ENCODE results near the gene B3GLCT. TPM values are rescaled to one million over a fixed set of nuclear protein-coding genes. Genes with fewer than 3 reads are reported as not detected.

The B3GLCT gene
- total and polyA plus RNA-seq, 9 donors = 4.1 to 10.8 (median 7.9) TPM

- Histone ChIP-seq H3K4me1 (ENCODE audit: insufficient read depth) (peaks cover 2% of the 10 kb centered on the region), H3K27me3 (no peaks in the 10 kb centered on the region), H3K9me3 (no peaks in the 10 kb centered on the region), H3K36me3 (no peaks in the 10 kb centered on the region), H3K27ac (no peak overlapping the region), H3K4me3 (no peak overlapping the region)
- intact Hi-C loops (cut with DNase I) = no loop called here
- 73 to 75% (median 75%) methylated on average over 4 of the region's 4 CpGs for WGBS, 3 donors
- no peak for TF ChIP-seq POLR2A (IDR thresholded peaks at IDR 0.05)
- TF ChIP-seq, protein P1, sequence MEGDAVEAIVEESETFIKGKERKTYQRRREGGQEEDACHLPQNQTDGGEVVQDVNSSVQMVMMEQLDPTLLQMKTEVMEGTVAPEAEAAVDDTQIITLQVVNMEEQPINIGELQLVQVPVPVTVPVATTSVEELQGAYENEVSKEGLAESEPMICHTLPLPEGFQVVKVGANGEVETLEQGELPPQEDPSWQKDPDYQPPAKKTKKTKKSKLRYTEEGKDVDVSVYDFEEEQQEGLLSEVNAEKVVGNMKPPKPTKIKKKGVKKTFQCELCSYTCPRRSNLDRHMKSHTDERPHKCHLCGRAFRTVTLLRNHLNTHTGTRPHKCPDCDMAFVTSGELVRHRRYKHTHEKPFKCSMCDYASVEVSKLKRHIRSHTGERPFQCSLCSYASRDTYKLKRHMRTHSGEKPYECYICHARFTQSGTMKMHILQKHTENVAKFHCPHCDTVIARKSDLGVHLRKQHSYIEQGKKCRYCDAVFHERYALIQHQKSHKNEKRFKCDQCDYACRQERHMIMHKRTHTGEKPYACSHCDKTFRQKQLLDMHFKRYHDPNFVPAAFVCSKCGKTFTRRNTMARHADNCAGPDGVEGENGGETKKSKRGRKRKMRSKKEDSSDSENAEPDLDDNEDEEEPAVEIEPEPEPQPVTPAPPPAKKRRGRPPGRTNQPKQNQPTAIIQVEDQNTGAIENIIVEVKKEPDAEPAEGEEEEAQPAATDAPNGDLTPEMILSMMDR (IDR thresholded peaks at IDR 0.05) = no peak
- no peak for TF ChIP-seq EP300 (IDR thresholded peaks at IDR 0.05)
- DNase-seq = no peak
Observed at GRCh38 chr13:31159306-31159705, 40.5 kb upstream of the B3GLCT start.

DNA sequence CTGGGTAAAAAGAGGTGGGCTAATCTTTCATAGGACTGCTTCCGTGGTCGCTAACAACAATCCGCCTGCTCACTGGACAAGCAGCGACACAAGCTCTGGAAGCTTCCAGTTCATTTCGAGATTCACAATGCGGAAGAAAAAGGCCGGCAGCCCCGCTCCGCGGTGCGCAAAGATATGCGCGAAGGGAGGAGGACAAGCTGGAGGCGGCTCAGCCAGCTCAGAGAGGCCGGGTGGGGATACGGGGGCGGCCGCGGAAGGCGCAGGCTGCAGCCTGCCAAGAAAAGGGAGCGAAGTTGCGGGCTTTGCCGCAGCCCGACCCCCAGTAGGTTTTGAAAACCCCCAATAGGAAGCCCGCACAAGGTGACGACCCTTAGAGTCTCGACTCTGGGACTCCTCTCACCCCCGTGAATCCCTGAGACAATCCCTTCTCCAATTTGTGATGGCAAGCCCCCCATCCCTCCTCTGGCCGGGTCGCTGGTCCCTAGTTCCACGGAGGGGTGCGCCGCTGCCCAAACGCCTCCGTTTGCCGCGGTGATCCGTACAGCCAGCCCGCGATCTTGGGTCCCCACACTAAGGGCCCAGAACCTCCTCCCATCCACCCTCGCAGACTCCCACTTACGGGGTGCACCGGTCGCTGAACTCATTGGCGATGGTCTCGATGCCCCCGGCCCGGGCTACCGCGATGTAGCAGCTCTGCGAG lies 38.8 kb upstream of the B3GLCT start:
- H3K4me1 ChIP-seq (ENCODE audit: insufficient read depth) = peaks cover 2% of the 10 kb centered on the region
- peak overlapping the region; percentile 76 to 100 for H3K27ac ChIP-seq
- DNase-seq = peak; percentile 34 to 70 (median 51)
- TF ChIP-seq EP300 (IDR thresholded peaks at IDR 0.05) = no peak
- TF ChIP-seq, protein P1 (IDR thresholded peaks at IDR 0.05) = no peak
- no peak for TF ChIP-seq POLR2A (IDR thresholded peaks at IDR 0.05)
- WGBS, 3 donors = 0 to 1% (median 0%) methylated on average over 51 of the region's 51 CpGs
- no peaks in the 10 kb centered on the region for H3K27me3 ChIP-seq
- peak overlapping the region; percentile 65 for H3K4me3 ChIP-seq
- H3K9me3 ChIP-seq = no peaks in the 10 kb centered on the region
- intact Hi-C loops (cut with DNase I) = no loop called here
- H3K36me3 ChIP-seq = no peaks in the 10 kb centered on the region

GRCh38 chr13:31161557-31162150 lies 38.1 kb upstream of the B3GLCT start, which contains the start of gene HSPH1:
HSPH1 (minus strand) TSS chr13:31161904; CDS start chr13:31161582, 322 bp downstream.
- 1% methylated on average over 51 to 54 of the region's 54 CpGs for WGBS, 3 donors
- H3K27ac ChIP-seq = peak within 1 kb of the TSS; percentile 76 to 100
- H3K27me3 ChIP-seq = no peaks in the 10 kb centered on the region
- H3K4me3 ChIP-seq = peak within 1 kb of the TSS; percentile 65
- H3K9me3 ChIP-seq = no peaks in the 10 kb centered on the region
- TF ChIP-seq, protein P1 (IDR thresholded peaks at IDR 0.05) = peak in 1 of 3 donors; percentile 37
- TF ChIP-seq POLR2A (IDR thresholded peaks at IDR 0.05) = peak; percentile 25
- no peak for TF ChIP-seq EP300 (IDR thresholded peaks at IDR 0.05)
- intact Hi-C loops (cut with DNase I) = no loop called here
- no peaks in the 10 kb centered on the region for H3K36me3 ChIP-seq
- H3K4me1 ChIP-seq (ENCODE audit: insufficient read depth) = peaks cover 2% of the 10 kb centered on the region
- DNase-seq = peak; percentile 98 to 99 (median 98)

GRCh38 chr13:31162151-31163008 lies 37.4 kb upstream of the B3GLCT start:
- WGBS, 3 donors = 0% methylated on average over 32 to 34 of the region's 34 CpGs
- peak; percentile 94 to 96 (median 95) for DNase-seq
- Histone ChIP-seq H3K9me3 (no peaks in the 10 kb centered on the region), H3K27me3 (no peaks in the 10 kb centered on the region), H3K27ac (peak overlapping the region; percentile 59 to 100), H3K4me1 (ENCODE audit: insufficient read depth) (peaks cover 2% of the 10 kb centered on the region), H3K4me3 (peak overlapping the region; percentile 65), H3K36me3 (no peaks in the 10 kb centered on the region)
- intact Hi-C loops (cut with DNase I) = no loop called here
- TF ChIP-seq POLR2A (IDR thresholded peaks at IDR 0.05) = peak; percentile 52
- TF ChIP-seq EP300 (IDR thresholded peaks at IDR 0.05) = no peak
- TF ChIP-seq, protein P1 (IDR thresholded peaks at IDR 0.05) = no peak

Data from ovary (tissue), 9 donors.